ENCODE data around the gene MYH9.
"Not testable (repeated sequence)": the region's sequence is repeated elsewhere in the genome, so short reads cannot be mapped to it uniquely, and the experiment has no call there.

DNA sequence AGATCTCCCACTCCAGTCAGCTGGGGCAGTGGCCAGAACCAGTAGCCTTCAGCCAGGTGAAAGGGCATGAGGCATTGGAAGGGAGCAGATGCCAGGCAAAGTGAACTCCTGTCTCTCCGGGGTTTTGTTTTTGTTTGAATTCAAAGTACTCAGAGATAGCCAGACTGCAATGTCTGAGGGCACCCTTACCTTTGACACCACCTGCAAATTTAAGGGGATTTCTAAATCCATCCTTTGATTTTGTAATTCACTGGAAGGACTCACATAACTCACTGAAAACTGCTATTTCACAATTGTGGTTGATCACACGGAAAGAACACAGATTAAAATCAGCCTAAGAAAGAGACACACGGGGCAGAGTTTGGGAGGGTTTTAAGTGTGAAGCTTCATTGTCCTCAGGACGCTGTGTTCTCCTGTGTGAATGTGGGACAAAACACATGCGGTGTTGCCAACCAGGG lies 124.5 kb downstream of the MYH9 start:
- TF ChIP-seq, protein P1, sequence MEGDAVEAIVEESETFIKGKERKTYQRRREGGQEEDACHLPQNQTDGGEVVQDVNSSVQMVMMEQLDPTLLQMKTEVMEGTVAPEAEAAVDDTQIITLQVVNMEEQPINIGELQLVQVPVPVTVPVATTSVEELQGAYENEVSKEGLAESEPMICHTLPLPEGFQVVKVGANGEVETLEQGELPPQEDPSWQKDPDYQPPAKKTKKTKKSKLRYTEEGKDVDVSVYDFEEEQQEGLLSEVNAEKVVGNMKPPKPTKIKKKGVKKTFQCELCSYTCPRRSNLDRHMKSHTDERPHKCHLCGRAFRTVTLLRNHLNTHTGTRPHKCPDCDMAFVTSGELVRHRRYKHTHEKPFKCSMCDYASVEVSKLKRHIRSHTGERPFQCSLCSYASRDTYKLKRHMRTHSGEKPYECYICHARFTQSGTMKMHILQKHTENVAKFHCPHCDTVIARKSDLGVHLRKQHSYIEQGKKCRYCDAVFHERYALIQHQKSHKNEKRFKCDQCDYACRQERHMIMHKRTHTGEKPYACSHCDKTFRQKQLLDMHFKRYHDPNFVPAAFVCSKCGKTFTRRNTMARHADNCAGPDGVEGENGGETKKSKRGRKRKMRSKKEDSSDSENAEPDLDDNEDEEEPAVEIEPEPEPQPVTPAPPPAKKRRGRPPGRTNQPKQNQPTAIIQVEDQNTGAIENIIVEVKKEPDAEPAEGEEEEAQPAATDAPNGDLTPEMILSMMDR (conservative IDR thresholded peaks at IDR 0.05 in 1 of 2, IDR thresholded peaks at IDR 0.05 in 1 of 2; ENCODE audit: extremely low read depth in 1 of 2, insufficient read depth in 1 of 2, low read depth in 1 of 2, low read length in 2 of 2), result not testable (repeated sequence)
- not testable (repeated sequence) for TF ChIP-seq EZH2 (IDR thresholded peaks at IDR 0.05; ENCODE audit: borderline replicate concordance, low read length)

Data from mammary epithelial cell (primary cell).